Inferior parietal cortex (tissue), 1 donor: ENCODE measurements around the gene CRYAA.
"Not testable (repeated sequence)": the region's sequence is repeated elsewhere in the genome, so short reads cannot be mapped to it uniquely, and the experiment has no call there.

Experiments
- DNase-seq: peaks from one replicate; pipeline ENCODE4 v3.0.0-alpha.2; 2016; ENCODE audit errors: extremely low spot score

CRYAA gene

GRCh38 chr21:43168708-43169107 is at the start of gene CRYAA:
Gene CRYAA (plus strand): TSS chr21:43169008. CDS start chr21:43169100, 92 bp downstream.
- not testable (repeated sequence) for DNase-seq

- not testable (repeated sequence) for DNase-seq
These were observed 38.7 kb upstream of the CRYAA start for GRCh38 chr21:43130094-43130493.

DNA sequence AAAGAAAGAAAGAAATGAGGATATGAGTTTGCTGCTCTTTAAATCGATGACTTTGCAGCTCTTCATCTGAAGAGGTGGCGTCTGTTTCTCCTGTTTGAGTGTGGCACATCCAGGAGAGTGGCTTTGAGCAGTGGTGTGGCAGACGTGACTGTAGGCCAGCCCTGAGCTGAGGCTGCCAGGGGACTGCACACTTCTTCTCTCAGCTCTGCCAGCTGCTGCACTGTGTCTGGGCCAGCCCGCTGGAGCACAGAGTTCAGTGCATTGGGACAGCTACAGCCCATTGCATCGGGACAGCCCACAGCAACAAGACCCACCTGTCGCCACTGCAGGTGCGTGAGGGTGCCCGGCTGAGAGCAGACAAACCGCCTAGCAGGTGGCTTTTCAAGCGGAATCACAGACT is 34.3 kb upstream of the CRYAA start:
- not testable (repeated sequence) for DNase-seq

GRCh38 chr21:43138944-43139343 is 29.9 kb upstream of the CRYAA start:
- not testable (repeated sequence) for DNase-seq

- not testable (repeated sequence) for DNase-seq
These were observed 27.4 kb upstream of the CRYAA start for GRCh38 chr21:43141407-43141806.

- DNase-seq: not testable (repeated sequence)
These were observed 22.2 kb upstream of the CRYAA start for GRCh38 chr21:43146637-43147036.

- DNase-seq: not testable (repeated sequence)
These were observed 20.8 kb upstream of the CRYAA start for GRCh38 chr21:43147999-43148398.

- DNase-seq: not testable (repeated sequence)
These were observed 19.5 kb upstream of the CRYAA start for GRCh38 chr21:43149344-43149743.

DNA sequence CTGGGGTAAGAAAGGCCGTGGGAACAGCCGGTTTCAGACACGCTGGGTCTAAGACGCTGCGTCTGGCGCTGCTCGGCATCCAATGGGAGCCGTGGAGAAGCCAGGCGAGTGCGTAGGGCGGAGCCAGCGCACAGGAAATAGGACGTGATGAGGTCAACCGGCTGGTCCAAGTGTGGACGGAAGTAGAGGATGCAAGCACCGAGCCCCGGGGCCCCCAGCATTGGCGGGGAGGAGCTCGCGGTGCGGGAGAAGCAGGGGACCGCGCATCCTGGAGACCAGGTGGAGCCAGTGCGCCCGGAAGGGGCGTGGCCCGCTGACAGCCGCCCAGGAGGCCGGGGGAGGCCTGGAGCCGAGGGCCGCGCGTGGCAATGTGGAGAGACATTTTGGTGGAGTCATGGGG is 15.2 kb upstream of the CRYAA start:
- DNase-seq: not testable (repeated sequence)

DNA sequence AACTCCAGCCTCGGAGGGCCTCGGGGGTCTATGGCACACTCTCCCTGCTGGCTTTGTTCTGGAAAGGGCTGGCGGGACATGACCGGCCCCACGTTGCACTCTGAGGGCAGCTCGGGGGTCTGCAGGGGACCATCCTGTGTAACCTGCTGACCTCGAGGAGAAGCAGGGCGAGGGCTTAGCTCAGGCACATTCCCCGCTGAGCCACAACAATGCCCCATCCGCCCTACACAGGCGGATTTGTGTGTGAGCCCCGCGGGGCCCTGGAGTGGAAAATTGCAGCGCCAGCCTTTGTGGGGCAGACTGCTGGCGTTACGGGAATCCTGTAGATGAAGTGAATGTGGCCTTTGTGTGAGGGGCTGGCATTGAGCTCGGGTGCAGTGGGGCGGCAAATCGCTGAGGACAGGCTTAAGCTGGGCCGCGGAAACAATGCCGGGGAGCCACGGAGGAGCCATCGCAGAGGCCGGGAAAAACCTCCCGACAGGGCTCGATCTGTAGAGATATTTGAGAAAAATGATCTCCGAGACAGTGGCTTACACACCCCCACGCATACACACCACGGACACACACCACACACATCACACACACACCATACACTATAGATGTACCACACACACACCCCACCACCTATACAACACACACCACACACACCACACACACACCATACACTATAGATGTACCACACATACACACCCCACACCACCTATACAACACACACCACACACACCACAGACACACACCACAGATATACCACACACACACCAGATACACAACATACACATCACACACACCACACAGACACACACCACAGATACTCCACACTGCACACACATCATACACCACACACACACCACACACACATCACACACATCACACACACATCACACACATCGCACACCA is 9.3 kb upstream of the CRYAA start:
- not testable (repeated sequence) for DNase-seq

DNA sequence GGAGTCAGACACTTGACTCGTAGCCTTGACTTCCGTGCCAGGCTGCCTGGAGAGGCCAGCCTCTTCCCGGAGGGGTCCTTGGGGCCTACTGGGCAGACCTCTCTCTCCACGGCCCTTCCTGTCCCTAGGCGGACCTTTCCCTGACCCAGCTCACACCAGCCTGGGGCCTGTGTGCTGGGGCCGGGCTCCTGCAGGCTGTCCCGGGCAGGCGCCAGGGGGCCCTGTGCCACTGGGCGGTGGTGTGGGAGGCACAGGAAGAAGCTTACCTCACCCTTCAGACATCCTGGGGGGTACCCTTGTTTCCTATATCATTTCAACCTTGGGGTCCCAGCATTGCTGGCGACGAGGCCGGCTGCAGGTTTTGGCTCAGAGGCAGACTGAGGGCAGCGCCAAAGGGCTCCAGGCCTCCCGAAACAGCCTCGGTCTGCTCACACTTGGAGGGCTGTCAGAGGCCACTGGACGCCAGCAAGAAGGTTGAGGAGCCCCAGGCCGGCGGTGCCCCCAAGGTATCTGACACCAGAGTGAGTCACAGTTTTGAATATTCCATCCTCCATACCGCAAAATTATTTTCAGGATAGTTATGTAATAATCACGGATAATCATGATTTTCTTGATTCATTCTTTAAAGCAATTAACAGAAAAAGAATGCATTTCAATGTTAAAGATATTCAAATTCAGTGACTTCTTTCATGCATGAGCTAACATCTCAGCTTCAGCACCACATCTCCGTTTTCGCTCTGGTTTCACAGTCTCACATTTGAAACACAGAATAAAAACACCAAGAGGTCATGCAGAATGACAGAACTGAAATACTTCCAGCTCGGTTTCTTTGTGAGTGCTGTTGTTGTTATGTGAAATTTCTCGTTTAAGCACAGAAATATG is 6.7 kb upstream of the CRYAA start:
- DNase-seq: not testable (repeated sequence)

DNA sequence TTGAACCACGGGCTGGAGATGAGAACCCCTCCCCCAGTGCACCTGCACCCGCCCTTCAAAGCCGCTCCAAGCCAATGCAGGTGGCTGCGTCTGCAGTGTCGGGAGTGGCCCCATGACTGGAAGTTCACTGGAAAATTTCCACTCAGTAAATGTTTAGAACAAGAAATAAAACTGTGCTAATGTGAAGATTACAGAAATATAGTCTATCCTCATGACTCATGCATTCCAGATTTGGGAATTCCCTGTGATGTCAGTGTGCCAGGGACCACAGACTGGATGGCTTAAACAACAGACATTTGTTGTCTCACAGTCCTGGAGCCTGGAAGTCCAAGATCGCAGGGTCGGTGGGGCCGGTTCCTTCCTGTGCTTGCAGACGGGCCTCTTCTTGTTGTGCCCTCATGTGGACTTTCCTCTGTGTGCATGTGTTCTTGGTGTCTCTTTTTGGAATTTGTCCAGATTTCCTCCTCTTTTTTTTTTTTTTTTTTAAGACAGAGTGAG is 6.1 kb upstream of the CRYAA start:
- DNase-seq: not testable (repeated sequence)

DNA sequence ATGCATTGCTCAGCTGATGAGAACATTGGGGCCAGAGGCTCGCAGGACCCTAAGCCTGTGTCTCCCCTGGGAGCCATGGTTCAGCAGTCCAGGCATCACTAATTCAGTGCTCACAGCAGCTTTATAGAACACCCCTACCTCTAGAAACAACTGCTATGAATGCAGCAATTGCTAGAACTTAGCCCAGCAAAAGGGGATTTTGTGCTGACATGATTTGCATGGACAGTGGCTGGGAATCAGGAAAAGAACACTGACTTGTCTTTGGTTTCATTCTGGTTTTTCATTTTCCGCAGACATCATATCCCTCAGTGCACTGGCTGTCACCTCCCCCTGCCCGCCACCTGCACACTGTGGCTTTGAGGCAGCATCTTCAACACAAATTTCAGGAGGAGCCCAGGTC is 4.0 kb upstream of the CRYAA start:
- not testable (repeated sequence) for DNase-seq

DNA sequence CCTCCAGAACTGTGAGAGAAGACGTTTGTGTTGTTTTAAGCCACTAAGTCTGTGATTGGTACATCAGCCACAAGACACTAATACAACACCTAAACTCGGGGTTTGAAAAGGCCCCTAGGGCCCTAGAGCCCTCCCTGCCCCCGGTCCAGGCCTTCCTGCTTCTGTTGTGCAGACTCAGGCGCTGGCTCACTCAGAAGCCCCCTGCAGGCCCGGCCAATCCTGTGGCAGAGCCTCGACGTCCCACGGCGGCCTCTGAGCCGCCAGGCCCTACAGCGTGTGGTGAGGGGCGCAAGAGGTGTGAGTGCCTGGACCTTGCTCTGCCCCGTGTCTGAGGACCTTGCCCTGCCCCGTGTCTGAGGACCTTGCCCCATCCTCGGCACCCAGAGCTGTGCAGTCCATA is 3.1 kb upstream of the CRYAA start:
- not testable (repeated sequence) for DNase-seq

DNA sequence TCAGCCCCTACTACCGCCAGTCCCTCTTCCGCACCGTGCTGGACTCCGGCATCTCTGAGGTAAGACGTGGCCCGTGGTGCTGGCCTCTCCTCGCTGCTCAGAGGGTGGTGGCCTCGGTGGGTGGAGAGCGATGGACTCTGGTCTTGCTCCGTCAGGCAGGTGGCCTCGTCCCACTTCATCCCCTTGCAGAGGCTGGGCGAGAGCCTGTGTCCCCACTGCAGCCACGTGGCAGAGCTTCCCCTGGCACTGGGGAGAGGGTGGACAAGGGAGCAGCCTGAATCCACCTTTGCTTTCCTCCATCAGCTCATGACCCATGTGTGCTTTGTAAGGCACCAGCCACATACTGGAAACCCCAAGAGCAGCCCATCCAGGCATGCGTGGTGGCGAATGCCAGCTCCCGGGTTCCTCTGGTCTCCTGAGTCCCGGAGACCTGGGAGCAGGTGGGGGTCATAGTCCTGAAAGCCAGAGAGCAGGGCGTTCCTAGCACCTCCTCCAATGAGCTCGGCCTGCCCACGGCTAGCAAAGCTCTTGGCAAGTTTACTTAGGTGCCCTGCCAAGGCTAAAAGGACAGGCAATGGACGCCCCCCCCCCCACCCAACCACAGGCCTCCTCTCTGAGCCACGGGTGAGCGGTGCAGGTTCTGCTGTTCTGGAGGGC is 550 bp downstream of the CRYAA start:
- not testable (repeated sequence) for DNase-seq

- not testable (repeated sequence) for DNase-seq
These were observed 1.1 kb downstream of the CRYAA start for GRCh38 chr21:43169891-43170290.

DNA sequence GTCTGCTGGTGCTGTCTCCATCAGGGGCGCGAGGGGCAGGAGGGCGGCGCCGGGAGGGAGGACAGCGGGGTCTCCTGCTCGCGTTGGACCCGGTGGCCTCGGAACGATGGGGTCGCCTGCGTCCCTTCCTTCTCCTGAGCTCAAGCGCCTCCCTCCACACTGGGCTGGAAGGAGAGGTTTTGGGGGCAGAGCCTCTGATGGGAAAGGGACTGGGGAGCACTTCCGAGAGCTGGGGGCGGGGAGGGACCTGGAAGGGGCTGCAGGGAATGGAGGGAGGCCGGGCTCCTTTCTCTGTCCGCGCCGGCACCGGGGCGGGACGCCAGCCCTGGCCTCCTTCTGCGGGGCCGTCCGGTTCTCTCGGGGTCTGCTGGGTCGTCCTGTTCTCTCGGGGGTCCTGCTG is 4.0 kb downstream of the CRYAA start:
- DNase-seq: not testable (repeated sequence)

- DNase-seq: not testable (repeated sequence)
These were observed 4.6 kb downstream of the CRYAA start for GRCh38 chr21:43173438-43173837.

GRCh38 chr21:43173930-43174329 is 5.1 kb downstream of the CRYAA start:
- not testable (repeated sequence) for DNase-seq

DNA sequence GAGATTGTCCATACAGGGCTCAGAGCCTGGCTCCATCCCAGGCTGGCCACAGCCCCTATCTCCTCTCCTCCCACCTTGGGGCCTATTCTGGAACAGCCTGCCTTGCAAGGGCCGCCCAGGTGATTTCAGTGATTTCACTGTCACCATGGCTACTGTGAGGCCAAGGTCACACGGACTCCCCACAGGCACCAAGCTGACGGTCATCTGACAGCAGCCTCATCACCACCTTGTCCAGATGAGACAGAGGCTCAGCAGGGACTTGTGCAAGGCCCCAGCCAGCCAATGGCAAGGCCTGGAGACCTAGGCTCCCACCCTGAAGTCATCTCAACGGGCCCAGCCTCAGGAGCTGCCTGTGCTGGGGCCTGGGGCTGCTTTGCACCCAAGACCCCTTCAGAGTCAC is 6.2 kb downstream of the CRYAA start:
- DNase-seq: not testable (repeated sequence)

DNA sequence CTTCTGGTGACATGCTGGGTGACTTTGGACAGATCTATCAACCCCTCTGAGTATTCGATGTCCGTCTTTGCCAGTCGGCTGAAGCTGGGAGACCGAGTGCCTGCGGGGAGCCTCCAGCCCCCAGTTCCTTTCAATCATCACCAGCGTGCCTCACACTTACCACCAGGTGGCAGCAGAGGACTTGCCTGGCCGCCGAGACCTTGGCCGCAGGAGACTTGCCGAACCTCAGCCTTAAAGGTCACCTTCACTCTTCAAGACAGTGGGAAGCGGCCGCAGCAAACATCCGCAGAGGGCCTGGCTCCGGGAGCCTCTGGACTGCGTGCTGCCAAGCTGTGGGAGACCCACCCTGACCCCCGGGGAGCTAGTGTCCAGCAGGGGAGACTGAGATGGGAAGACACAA is 7.8 kb downstream of the CRYAA start:
- DNase-seq: not testable (repeated sequence)
